Measurements from ENCODE around the gene NINJ2.

NINJ2 gene

GRCh38 chr12:615620-616019 is 47.6 kb downstream of the NINJ2 start:
- DNase-seq (ENCODE audit: low read depth), result no peak
- TF ChIP-seq CTCF (IDR thresholded peaks at IDR 0.05; ENCODE audit: low read depth, low read length) (no peak), POLR2A (IDR thresholded peaks at IDR 0.05; ENCODE audit: extremely low read depth, insufficient read length) (no peak), MAX (IDR thresholded peaks at IDR 0.05; ENCODE audit: low read depth, low read length) (no peak), MYC (IDR thresholded peaks at IDR 0.05; ENCODE audit: low read depth, low read length) (no peak)
- no peak overlapping the region for H3K4me3 ChIP-seq (ENCODE audit: low read depth, low read length)

GRCh38 chr12:614411-614970 is 48.8 kb downstream of the NINJ2 start:
- H3K4me3 ChIP-seq (ENCODE audit: low read depth, low read length), result no peak overlapping the region
- TF ChIP-seq CTCF (IDR thresholded peaks at IDR 0.05; ENCODE audit: low read depth, low read length), result peak; percentile 32
- TF ChIP-seq MAX (IDR thresholded peaks at IDR 0.05; ENCODE audit: low read depth, low read length), result no peak
- peak; percentile 66 for DNase-seq (ENCODE audit: low read depth)

GRCh38 chr12:613996-614395 is 49.2 kb downstream of the NINJ2 start:
- DNase-seq (ENCODE audit: low read depth), result no peak
- H3K4me3 ChIP-seq (ENCODE audit: low read depth, low read length), result no peak overlapping the region
- TF ChIP-seq MAX (IDR thresholded peaks at IDR 0.05; ENCODE audit: low read depth, low read length) (no peak), POLR2A (IDR thresholded peaks at IDR 0.05; ENCODE audit: extremely low read depth, insufficient read length) (no peak), CTCF (IDR thresholded peaks at IDR 0.05; ENCODE audit: low read depth, low read length) (no peak), MYC (IDR thresholded peaks at IDR 0.05; ENCODE audit: low read depth, low read length) (no peak)

- no peak for DNase-seq (ENCODE audit: low read depth)
- TF ChIP-seq MAX (IDR thresholded peaks at IDR 0.05; ENCODE audit: low read depth, low read length), result no peak
- no peak for TF ChIP-seq MYC (IDR thresholded peaks at IDR 0.05; ENCODE audit: low read depth, low read length)
- no peak for TF ChIP-seq CTCF (IDR thresholded peaks at IDR 0.05; ENCODE audit: low read depth, low read length)
- TF ChIP-seq POLR2A (IDR thresholded peaks at IDR 0.05; ENCODE audit: extremely low read depth, insufficient read length), result no peak
- H3K4me3 ChIP-seq (ENCODE audit: low read depth, low read length), result no peak overlapping the region
Measured at GRCh38 chr12:612886-613285, 50.4 kb downstream of the NINJ2 start.

- H3K4me3 ChIP-seq (ENCODE audit: low read depth, low read length), result no peak overlapping the region
- no peak for DNase-seq (ENCODE audit: low read depth)
- TF ChIP-seq MYC (IDR thresholded peaks at IDR 0.05; ENCODE audit: low read depth, low read length) (no peak), MAX (IDR thresholded peaks at IDR 0.05; ENCODE audit: low read depth, low read length) (no peak), POLR2A (IDR thresholded peaks at IDR 0.05; ENCODE audit: extremely low read depth, insufficient read length) (no peak), CTCF (IDR thresholded peaks at IDR 0.05; ENCODE audit: low read depth, low read length) (no peak)
Measured at GRCh38 chr12:612293-612692, 51.0 kb downstream of the NINJ2 start.

GRCh38 chr12:611721-612120 is 51.5 kb downstream of the NINJ2 start:
- TF ChIP-seq POLR2A (IDR thresholded peaks at IDR 0.05; ENCODE audit: extremely low read depth, insufficient read length) (no peak), MYC (IDR thresholded peaks at IDR 0.05; ENCODE audit: low read depth, low read length) (no peak), CTCF (IDR thresholded peaks at IDR 0.05; ENCODE audit: low read depth, low read length) (no peak), MAX (IDR thresholded peaks at IDR 0.05; ENCODE audit: low read depth, low read length) (no peak)
- H3K4me3 ChIP-seq (ENCODE audit: low read depth, low read length), result no peak overlapping the region
- peak; percentile 24 for DNase-seq (ENCODE audit: low read depth)
